ENCODE measurements around the gene ISG20.
A peak's percentile ranks its signal among the peaks of the same experiment; 100 is the strongest.

Gene ISG20

GRCh38 chr15:88636050-88636449, 2.8 kb upstream of the ISG20 start:
- peak overlapping the region; percentile 47 for H3K4me3 ChIP-seq (ENCODE audit: low read length, poor library complexity, severe bottlenecking)
- peak overlapping the region; percentile 45 for H3K9ac ChIP-seq (ENCODE audit: low read depth, low read length, poor library complexity, severe bottlenecking)
- H3K4me1 ChIP-seq (ENCODE audit: insufficient read depth, low read length, poor library complexity, severe bottlenecking) = peaks cover 36% of the 10 kb centered on the region
- no peak for TF ChIP-seq CTCF (conservative IDR thresholded peaks at IDR 0.05; ENCODE audit: low read length)
- no peak for TF ChIP-seq EZH2phosphoT487 (IDR thresholded peaks at IDR 0.05; ENCODE audit: borderline replicate concordance)
- H4K20me1 ChIP-seq (ENCODE audit: insufficient read depth, low read length, poor library complexity, severe bottlenecking) = no peaks in the 10 kb centered on the region
- H3K4me2 ChIP-seq (ENCODE audit: low read depth, low read length, poor library complexity, severe bottlenecking) = peak overlapping the region; percentile 63
- peaks cover 9% of the 10 kb centered on the region; the same call in 1 of the 2 replicates for H3K36me3 ChIP-seq (ENCODE audit: insufficient read depth, low read length)
- H3K9me3 ChIP-seq (ENCODE audit: insufficient read depth, low read depth, low read length) = no peaks in the 10 kb centered on the region
- no peak overlapping the region for H2AFZ ChIP-seq (ENCODE audit: low read length)
- H3K79me2 ChIP-seq (ENCODE audit: insufficient read depth, low read length) = no peaks in the 10 kb centered on the region
- no peaks in the 10 kb centered on the region for H3F3A ChIP-seq (ENCODE audit: low read depth)
- no peaks in the 10 kb centered on the region for H3K27me3 ChIP-seq (ENCODE audit: insufficient read depth, low read length, poor library complexity, severe bottlenecking)
- no peaks in the 10 kb centered on the region for H3K9me2 ChIP-seq (replicated peaks; ENCODE audit: low read depth, low read length)

DNA sequence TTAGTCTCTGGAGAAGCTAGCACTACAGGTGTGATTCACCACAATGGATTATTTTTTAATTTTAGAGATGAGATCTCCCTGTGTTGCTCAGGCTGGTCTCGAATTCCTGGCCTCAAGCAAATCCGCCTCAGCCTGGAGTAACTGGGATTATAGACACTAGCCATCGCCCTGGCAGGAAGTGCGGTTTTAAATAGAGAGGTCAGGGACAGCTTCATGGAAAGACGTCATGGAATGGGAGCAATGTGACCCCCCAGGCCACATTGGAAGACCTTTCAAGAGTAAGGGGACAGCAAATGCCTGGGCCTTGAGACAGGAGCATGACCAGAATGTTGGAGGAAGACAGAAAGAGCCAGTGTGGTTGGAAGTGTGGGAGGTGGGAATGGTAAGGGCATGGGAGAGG, 2.2 kb upstream of the ISG20 start:
- Histone ChIP-seq H3K36me3 (ENCODE audit: insufficient read depth, low read length) (peaks cover 4% of the 10 kb centered on the region; the same call in 1 of the 2 replicates), H3K9me3 (ENCODE audit: insufficient read depth, low read depth, low read length) (no peaks in the 10 kb centered on the region), H3K4me1 (ENCODE audit: insufficient read depth, low read length, poor library complexity, severe bottlenecking) (peaks cover 36% of the 10 kb centered on the region), H3K4me2 (ENCODE audit: low read depth, low read length, poor library complexity, severe bottlenecking) (no peak overlapping the region), H4K20me1 (ENCODE audit: insufficient read depth, low read length, poor library complexity, severe bottlenecking) (no peaks in the 10 kb centered on the region), H3K4me3 (ENCODE audit: low read length, poor library complexity, severe bottlenecking) (no peak overlapping the region), H2AFZ (ENCODE audit: low read length) (no peak overlapping the region), H3K79me2 (ENCODE audit: insufficient read depth, low read length) (no peaks in the 10 kb centered on the region), H3K27me3 (ENCODE audit: insufficient read depth, low read length, poor library complexity, severe bottlenecking) (no peaks in the 10 kb centered on the region), H3F3A (ENCODE audit: low read depth) (no peaks in the 10 kb centered on the region), H3K9ac (ENCODE audit: low read depth, low read length, poor library complexity, severe bottlenecking) (no peak overlapping the region), H3K9me2 (replicated peaks; ENCODE audit: low read depth, low read length) (no peaks in the 10 kb centered on the region)
- TF ChIP-seq CTCF (conservative IDR thresholded peaks at IDR 0.05; ENCODE audit: low read length) (no peak), EZH2phosphoT487 (IDR thresholded peaks at IDR 0.05; ENCODE audit: borderline replicate concordance) (no peak)

DNA sequence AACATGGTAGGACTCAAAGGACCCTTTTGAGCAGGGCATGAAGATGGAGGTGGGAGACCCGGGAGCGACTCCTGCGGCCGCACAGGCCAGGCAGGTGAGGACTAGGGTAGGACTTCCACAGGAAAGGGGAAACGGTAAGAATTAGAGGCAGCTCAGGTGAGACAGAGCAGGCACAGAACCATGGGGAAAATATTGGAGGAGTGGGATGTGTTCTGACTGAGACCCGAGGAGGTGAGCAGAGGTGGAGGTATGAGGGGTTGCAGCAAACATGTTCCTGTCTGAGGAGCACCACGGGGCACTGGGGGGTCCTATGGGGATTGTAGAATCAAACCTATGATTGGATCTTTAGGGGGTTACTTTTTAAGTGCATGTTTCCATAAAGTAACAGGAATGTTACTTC, 1.4 kb upstream of the ISG20 start:
- Histone ChIP-seq H3K36me3 (ENCODE audit: insufficient read depth, low read length) (no peaks in the 10 kb centered on the region), H3F3A (ENCODE audit: low read depth) (no peaks in the 10 kb centered on the region), H3K9me2 (replicated peaks; ENCODE audit: low read depth, low read length) (no peaks in the 10 kb centered on the region), H3K4me1 (ENCODE audit: insufficient read depth, low read length, poor library complexity, severe bottlenecking) (peaks cover 36% of the 10 kb centered on the region), H3K4me3 (ENCODE audit: low read length, poor library complexity, severe bottlenecking) (no peak overlapping the region), H3K4me2 (ENCODE audit: low read depth, low read length, poor library complexity, severe bottlenecking) (no peak overlapping the region), H4K20me1 (ENCODE audit: insufficient read depth, low read length, poor library complexity, severe bottlenecking) (no peaks in the 10 kb centered on the region), H3K79me2 (ENCODE audit: insufficient read depth, low read length) (no peaks in the 10 kb centered on the region), H2AFZ (ENCODE audit: low read length) (no peak overlapping the region), H3K9me3 (ENCODE audit: insufficient read depth, low read depth, low read length) (no peaks in the 10 kb centered on the region), H3K27me3 (ENCODE audit: insufficient read depth, low read length, poor library complexity, severe bottlenecking) (no peaks in the 10 kb centered on the region), H3K9ac (ENCODE audit: low read depth, low read length, poor library complexity, severe bottlenecking) (no peak overlapping the region)
- TF ChIP-seq EZH2phosphoT487 (IDR thresholded peaks at IDR 0.05; ENCODE audit: borderline replicate concordance) = no peak
- no peak for TF ChIP-seq CTCF (conservative IDR thresholded peaks at IDR 0.05; ENCODE audit: low read length)

Data from Loucy (cell line).